Erythroblast (primary cell): ENCODE measurements around the gene SYT5.

Experiments
- GATA1 ChIP-seq: IDR thresholded peaks from 2 replicates; pipeline ENCODE4 v1.6.1; 2011; ENCODE audit warnings: low read depth, mild to moderate bottlenecking, control low read depth, low read length, moderate library complexity
- POLR2A ChIP-seq: IDR thresholded peaks from 2 replicates; pipeline ENCODE4 v1.6.1; 2011; ENCODE audit warnings: mild to moderate bottlenecking, low read length

DNA sequence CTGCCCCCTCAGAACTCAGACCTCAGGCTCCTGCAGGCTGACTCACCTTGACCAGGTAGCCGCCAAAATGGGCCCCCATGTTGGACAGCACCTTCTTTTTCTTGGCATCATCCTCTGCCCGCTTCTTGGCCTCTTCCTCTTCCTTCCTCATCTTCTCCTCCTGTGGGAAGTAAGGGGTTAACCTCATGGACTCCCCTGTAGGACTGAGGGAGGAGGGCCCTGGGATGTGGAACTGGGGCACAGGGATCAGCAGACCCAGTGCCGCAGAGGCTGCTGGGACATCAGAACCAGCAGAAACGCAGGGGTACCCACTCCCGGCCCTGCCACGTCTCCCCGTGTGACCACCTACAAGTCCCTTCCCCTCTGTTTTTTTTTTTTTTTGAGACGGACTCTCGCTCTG, 42.2 kb downstream of the SYT5 start:
- TF ChIP-seq POLR2A: no peak
- TF ChIP-seq GATA1: no peak
